K562 (cell line): ENCODE results near the gene SMAD1. TPM values are rescaled to one million over a fixed set of nuclear protein-coding genes. Genes with fewer than 3 reads are reported as not detected.

ENCODE experiments used
- ATAC-seq: fragments of 200-7000 bp; cut with Tn5 transposase; 3 replicates; pipeline ENCODE4 v1.9.1; 2020; ENCODE audit warnings: moderate library complexity
- BruUV-seq: library from RNA; stranded (reverse); fragments of 400-500 nt; replicated peaks from 2 replicates; lab custom pipeline; 2021; lab: Mats Ljungman, UMichigan
- CTCF ChIA-PET: fragments of 300-600 bp; formaldehyde crosslinking; extraction: SDS; loops from one replicate; lab custom pipeline; 2021; ENCODE audit warnings: low intra/inter-chr PET ratio; lab: Yijun Ruan, JAX
- POLR2A ChIA-PET: fragments of 300-600, 350-650 bp; sonication (Branson Sonifier 250); formaldehyde crosslinking; extraction: SDS; loops from one replicate; lab custom pipeline; 2021; ENCODE audit warnings: antibody characterized with exemption, inconsistent platforms; lab: Yijun Ruan, JAX
- DNase-seq, 4 experiments: peaks; one replicate each; pipeline versions ENCODE4 v3.0.0 to v3.0.0-alpha.2; 2011 to 2018; ENCODE audit warnings: low spot score in 3 of 4, mixed read lengths in 3 of 4; ENCODE audit errors: extremely low read depth in 1 of 4
- FAIRE-seq: peaks from 2 replicates; lab custom pipeline; 2011; peaks lifted over from hg19 to GRCh38; lab: Jason Lieb, UNC
- H2AFZ ChIP-seq: 2 replicates; pipeline ENCODE4 v1.6.0; 2011; ENCODE audit warnings: low read depth, low read length, control low read depth, inconsistent platforms
- H3K27ac ChIP-seq: fragments of 200-600 bp; 3 replicates; pipeline ENCODE4 v1.8.0; 2011; ENCODE audit warnings: low read depth, mild to moderate bottlenecking, control low read depth, inconsistent platforms, low read length, moderate library complexity, mixed read lengths; ENCODE audit errors: extremely low read depth
- H3K27me3 ChIP-seq, 2 experiments: fragments of 300-600 bp in 1 of 2; 2 replicates in 1 of 2; 3 replicates in 1 of 2; pipeline versions ENCODE4 v1.6.0 to v1.8.0; 2011; ENCODE audit warnings: inconsistent platforms in 2 of 2, low read length in 2 of 2, mild to moderate bottlenecking in 1 of 2, mixed read lengths in 1 of 2, moderate library complexity in 1 of 2; ENCODE audit not compliant: control insufficient read depth in 2 of 2, insufficient read depth in 2 of 2
- H3K36me3 ChIP-seq: fragments of 300-600 bp; 3 replicates; pipeline ENCODE4 v1.8.0; 2011; ENCODE audit warnings: mild to moderate bottlenecking, low read length, inconsistent platforms; ENCODE audit not compliant: control insufficient read depth, insufficient read depth
- H3K4me1 ChIP-seq, 2 experiments: fragments of 200-600 bp in 1 of 2; replicated peaks in 1 of 2; 2 replicates in 1 of 2; 3 replicates in 1 of 2; pipeline versions ENCODE4 v1.5.1 to v1.8.0; 2011; ENCODE audit warnings: inconsistent platforms in 2 of 2, low read length in 2 of 2, mild to moderate bottlenecking in 1 of 2, mixed read lengths in 1 of 2, moderate library complexity in 1 of 2; ENCODE audit not compliant: control insufficient read depth in 2 of 2, insufficient read depth in 2 of 2
- H3K4me2 ChIP-seq: 2 replicates; pipeline ENCODE4 v1.6.1; 2011; ENCODE audit warnings: low read length, control low read depth, inconsistent platforms, mixed read lengths; ENCODE audit not compliant: insufficient read depth
- H3K4me3 ChIP-seq: fragments of 200-600 bp; sonication (generic), shearing (Covaris generic); 2 replicates; pipeline ENCODE4 v1.5.1; 2016; ENCODE audit warnings: control low read depth, inconsistent platforms
- H3K79me2 ChIP-seq: fragments of 200-600 bp; 3 replicates; pipeline ENCODE4 v1.8.0; 2011; ENCODE audit warnings: low read length, inconsistent platforms; ENCODE audit not compliant: control insufficient read depth, insufficient read depth
- H3K9ac ChIP-seq, 2 experiments: 2 replicates each; pipeline versions ENCODE4 v1.6.0 to v1.6.1; 2011; ENCODE audit warnings: low read depth in 2 of 2, low read length in 2 of 2, control low read depth in 1 of 2, inconsistent platforms in 1 of 2, mild to moderate bottlenecking in 1 of 2, mixed read lengths in 1 of 2; ENCODE audit not compliant: insufficient read depth in 1 of 2
- H3K9me1 ChIP-seq: one replicate; pipeline ENCODE4 v1.6.0; 2011; ENCODE audit warnings: inconsistent platforms, mild to moderate bottlenecking, low read length, moderate library complexity; ENCODE audit not compliant: control insufficient read depth, insufficient read depth
- H3K9me3 ChIP-seq: replicated peaks from 2 replicates; pipeline ENCODE4 v1.5.1; 2011; ENCODE audit warnings: low read depth, low read length, inconsistent platforms; ENCODE audit not compliant: control insufficient read depth, insufficient read depth
- H4K20me1 ChIP-seq: replicated peaks from 2 replicates; pipeline ENCODE4 v1.6.1; 2011; ENCODE audit warnings: low read length, inconsistent platforms, mixed read lengths; ENCODE audit not compliant: control insufficient read depth, insufficient read depth
- CUX1 ChIP-seq: fragments of 200-800 bp; sonication (Bioruptor generic); IDR thresholded peaks from 2 replicates; pipeline ENCODE4 v1.6.1; 2016; ENCODE audit warnings: missing genetic modification characterization, missing compliant biosample characterization
- KHSRP ChIP-seq: fragments of 450-650 bp; IDR thresholded peaks from 2 replicates; pipeline ENCODE4 v1.6.1; 2017
- ZBTB9 ChIP-seq: fragments of 450-650 bp; formaldehyde crosslinking; IDR thresholded peaks from 2 replicates; pipeline ENCODE4 v1.4.0; 2020; ENCODE audit warnings: mild to moderate bottlenecking, moderate library complexity
- ZNF384 ChIP-seq: IDR thresholded peaks from 2 replicates; pipeline ENCODE4 v1.6.1; 2012; ENCODE audit warnings: low read depth, low read length, improper control_type of control experiment
- ZNF57 ChIP-seq: fragments of 450-650 bp; formaldehyde crosslinking; IDR thresholded peaks from 2 replicates; pipeline ENCODE4 v1.4.0; 2020; ENCODE audit warnings: mild to moderate bottlenecking, moderate library complexity
- WGBS: fragments of 100-300 bp; shearing (Covaris generic); methylation state at CpG from one replicate; pipeline ENCODE4 v1.1.6; 2016; ENCODE audit warnings: low coverage, mixed read lengths; ENCODE audit not compliant: insufficient coverage; ENCODE audit errors: missing lambda C conversion rate; 5-methylcytosine and 5-hydroxymethylcytosine counted together
- in situ Hi-C: fragments of 300-500 bp; cut with MboI; formaldehyde crosslinking; loops from 4 replicates; pipeline ENCODE4 v1.15.0; 2018; ENCODE audit warnings: inconsistent platforms, mixed read lengths
- intact Hi-C: fragments of 100-400 bp; cut with micrococcal nuclease; formaldehyde crosslinking; loops from 2 replicates; pipeline ENCODE4 v1.14.2; 2022
- polyA plus RNA-seq, 8 experiments: library from polyadenylated mRNA; depleted of rRNA in 4 of 8; stranded (reverse) in 5 of 8; unstranded in 3 of 8; fragments of >200 nt; fragmentation: Nextera tagmentation in 2 of 8; fragmentation: Illumina TruSeq in 1 of 8; extraction: Ambion mirVana in 2 of 8; extraction: Trizol in 1 of 8; gene quantifications; 2 replicates each; pipeline versions ENCODE4 v1.2.1 to v1.2.3, GENCODE V29; 2011 to 2014; ENCODE audit warnings: inconsistent platforms in 1 of 8, missing spikeins in 1 of 8
- total RNA-seq, 7 experiments: library from RNA; depleted of rRNA in 6 of 7; stranded (reverse); fragments of >200 nt in 6 of 7; fragmentation: Illumina TruSeq in 2 of 7; extraction: Trizol in 2 of 7; gene quantifications; 2 replicates each; pipeline versions ENCODE4 v1.2.1 to v1.2.3, GENCODE V29; 2011 to 2021; ENCODE audit warnings: low replicate concordance in 1 of 7

The SMAD1 gene
- total and polyA plus RNA-seq, 9 of the 15 experiments (the other 6 are each of a cell fraction or from before 2014, with no cell fraction given), result 0.05 to 0.54 (median 0.21) TPM; not detected in 3

- Histone ChIP-seq H3K4me1 (no peaks in the 10 kb centered on the region), H3K4me2 (no peak overlapping the region), H3K4me3 (no peak overlapping the region), H2AFZ (no peak overlapping the region)
- DNase-seq, result no peak
- POLR2A ChIA-PET, result no interaction called here
- BruUV-seq, result no TSS peak
- in situ Hi-C loops, result no loop called here
- TF ChIP-seq KHSRP (no peak), ZBTB9 (CRISPR knock-in tag) (no peak), CUX1 (CRISPR knock-in tag) (no peak), ZNF384 (no peak), ZNF57 (CRISPR knock-in tag) (no peak)
- TF ChIP-seq, all 486 proteins: peak for 0
- no peaks in the 10 kb centered on the region for H3K9me3 ChIP-seq
- FAIRE-seq (no peak), ATAC-seq (no peak)
- H3K79me2 ChIP-seq, result no peaks in the 10 kb centered on the region
- no peaks in the 10 kb centered on the region for H3K9me1 ChIP-seq
- no peaks in the 10 kb centered on the region for H3K36me3 ChIP-seq
- H3K27ac ChIP-seq, result no peak overlapping the region
- H3K27me3 ChIP-seq, result no peaks in the 10 kb centered on the region
- 0% methylated on average over 5 of the region's 5 CpGs for WGBS
- H4K20me1 ChIP-seq, result no peaks in the 10 kb centered on the region
- no peak overlapping the region for H3K9ac ChIP-seq
- CTCF ChIA-PET, result no interaction called here
- intact Hi-C loops, result no loop called here
Observed at GRCh38 chr4:145452447-145453162, 29.0 kb upstream of the SMAD1 start.
